NOMO-1 treated with dmso at 0.1 percent for 144 hours (cell line): Measurements from ENCODE around the gene TCN2.
"Not testable (repeated sequence)": the region's sequence is repeated elsewhere in the genome, so short reads cannot be mapped to it uniquely, and the experiment has no call there.

Source experiments
- DNase-seq: peaks from one replicate; lab custom pipeline; 2025; ENCODE audit not compliant: unreplicated experiment; lab: John Stamatoyannopoulos, UW

The TCN2 gene

GRCh38 chr22:30643055-30643875 is 36.3 kb downstream of the TCN2 start:
- DNase-seq: no peak

GRCh38 chr22:30646518-30647160 is 39.7 kb downstream of the TCN2 start:
- no peak for DNase-seq

DNA sequence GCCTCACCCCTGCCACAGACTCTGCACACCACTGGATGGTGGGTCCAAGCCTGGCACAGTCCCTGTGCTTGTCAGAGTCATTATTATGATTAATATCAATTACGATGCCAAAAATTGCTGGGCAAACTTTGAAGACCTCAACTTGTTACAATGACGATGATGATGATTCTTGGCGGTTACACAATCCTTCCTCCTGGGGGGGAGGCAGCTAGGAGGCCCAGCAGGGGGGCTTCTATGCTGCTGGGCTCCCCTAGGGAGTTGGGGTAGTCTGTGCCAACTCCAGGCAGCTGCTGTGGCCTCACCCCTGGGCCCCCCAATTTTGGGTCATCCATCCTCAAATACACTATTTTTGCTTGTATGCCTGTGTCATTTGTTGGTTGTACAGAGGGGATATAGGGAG is 40.6 kb downstream of the TCN2 start:
- DNase-seq: no peak

DNA sequence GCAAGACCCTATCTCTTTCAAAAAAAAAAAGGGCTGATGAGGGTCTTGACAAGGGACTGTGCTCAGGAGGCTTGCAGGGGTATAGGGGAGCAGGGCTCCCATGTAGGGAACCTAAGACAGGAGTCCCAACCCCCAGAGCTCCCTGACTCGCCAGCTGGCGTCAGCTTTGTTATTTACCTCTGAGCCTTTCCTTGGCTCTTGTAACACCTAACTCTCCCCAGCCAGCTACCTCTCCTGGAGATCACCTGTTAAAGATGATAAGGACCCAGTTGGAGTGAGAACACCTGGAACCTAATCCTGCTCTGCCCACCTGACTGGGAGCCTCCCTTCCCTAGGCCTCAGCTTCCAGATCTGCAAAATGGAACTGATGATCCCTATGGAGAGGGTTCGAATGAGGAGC is 41.9 kb downstream of the TCN2 start:
- DNase-seq: no peak

GRCh38 chr22:30649430-30650007 is 42.5 kb downstream of the TCN2 start:
- peak; percentile 81 for DNase-seq

GRCh38 chr22:30650508-30651116 is 43.6 kb downstream of the TCN2 start:
- no peak for DNase-seq

DNA sequence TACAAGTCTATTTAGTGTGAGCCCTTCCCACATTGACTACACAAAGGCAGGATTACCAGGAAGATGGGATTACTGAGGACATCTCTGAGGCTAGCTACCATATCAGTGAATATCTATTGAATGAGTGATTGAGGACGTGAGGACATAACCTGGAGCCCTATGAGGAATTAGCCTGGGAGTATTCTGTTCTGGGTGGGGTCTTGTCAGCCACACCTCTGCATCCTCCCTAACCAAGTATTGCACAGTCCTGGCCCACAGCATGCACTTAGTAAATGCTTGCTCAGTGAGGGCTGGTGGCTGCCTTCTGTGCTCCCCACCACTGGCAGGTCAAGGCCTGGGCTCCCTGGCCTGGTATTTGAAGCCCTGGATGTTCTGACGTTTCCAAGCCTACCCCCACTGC is 45.9 kb downstream of the TCN2 start:
- no peak for DNase-seq

DNA sequence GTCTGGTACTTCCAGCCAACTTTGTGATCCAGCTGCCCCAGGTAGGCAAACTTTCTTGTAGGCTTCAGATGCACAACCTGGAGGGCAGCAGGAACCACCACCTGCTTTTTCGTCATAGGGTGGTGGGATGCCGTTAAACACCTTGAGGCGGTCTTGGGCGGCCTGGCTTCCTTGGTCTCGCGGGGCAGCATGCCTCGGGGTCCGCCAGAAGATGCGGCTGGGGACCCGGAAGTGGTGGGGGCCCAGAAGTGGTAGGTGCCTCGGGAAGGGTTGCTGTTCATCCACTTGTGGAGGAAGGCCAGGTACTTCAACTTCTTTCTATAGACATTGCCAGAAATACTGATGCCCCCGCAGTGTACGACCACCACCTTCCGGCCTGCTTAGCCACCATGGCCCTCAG is 47.4 kb downstream of the TCN2 start:
- DNase-seq: no peak

GRCh38 chr22:30655532-30655931 is 48.6 kb downstream of the TCN2 start:
- DNase-seq: no peak

DNA sequence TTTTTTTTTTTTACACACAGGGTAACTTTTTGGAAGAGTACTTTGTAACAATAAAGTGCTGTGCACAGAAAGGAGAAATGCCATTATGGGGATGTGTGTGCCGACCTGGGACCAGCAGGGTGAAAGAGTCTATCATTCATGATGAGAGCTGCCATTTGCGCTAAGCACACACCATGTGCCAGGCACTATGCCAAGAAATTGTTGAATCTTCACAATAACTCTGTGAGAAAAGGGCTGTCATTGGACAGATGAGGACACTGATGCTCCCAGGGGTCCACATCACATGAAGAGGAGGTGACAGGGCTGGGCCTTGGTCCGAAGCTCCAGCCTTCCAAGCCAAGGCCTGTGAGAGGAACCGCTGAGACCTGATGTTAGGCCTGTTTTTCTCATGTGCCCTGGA is 55.1 kb downstream of the TCN2 start:
- DNase-seq: no peak

- no peak for DNase-seq
These were observed 57.8 kb downstream of the TCN2 start for GRCh38 chr22:30664798-30665197.

DNA sequence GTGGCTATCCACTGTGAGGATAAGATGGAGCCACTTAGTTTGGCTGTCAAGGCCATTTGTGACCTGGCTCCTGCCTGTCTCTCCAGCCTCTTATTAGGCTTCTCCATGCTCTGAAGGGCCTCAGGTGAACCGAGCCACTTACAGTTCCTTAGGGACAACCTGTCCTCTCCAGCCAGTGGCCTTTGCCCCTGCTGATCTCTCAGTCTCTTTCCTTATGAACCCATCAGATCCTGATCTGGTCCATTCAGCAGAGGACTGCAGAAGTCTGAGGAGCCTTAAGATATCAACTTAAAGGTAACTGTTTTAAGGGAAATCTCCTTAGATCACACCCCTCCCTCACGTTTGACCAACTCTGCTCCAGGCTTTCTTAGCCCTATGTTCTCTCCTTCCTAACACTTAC is 58.3 kb downstream of the TCN2 start:
- no peak for DNase-seq

- DNase-seq: no peak
These were observed 58.8 kb downstream of the TCN2 start for GRCh38 chr22:30665786-30666185.

- no peak for DNase-seq
These were observed 60.1 kb downstream of the TCN2 start for GRCh38 chr22:30667107-30667493.

GRCh38 chr22:30667494-30668385 is 60.8 kb downstream of the TCN2 start, which contains the start of gene DUSP18:
TSS of gene DUSP18 (minus strand) at chr22:30667875. CDS start at chr22:30664003, 3,872 bp downstream.
- DNase-seq: peak; percentile 84

GRCh38 chr22:30668386-30668710 is 61.4 kb downstream of the TCN2 start:
- no peak for DNase-seq

DNA sequence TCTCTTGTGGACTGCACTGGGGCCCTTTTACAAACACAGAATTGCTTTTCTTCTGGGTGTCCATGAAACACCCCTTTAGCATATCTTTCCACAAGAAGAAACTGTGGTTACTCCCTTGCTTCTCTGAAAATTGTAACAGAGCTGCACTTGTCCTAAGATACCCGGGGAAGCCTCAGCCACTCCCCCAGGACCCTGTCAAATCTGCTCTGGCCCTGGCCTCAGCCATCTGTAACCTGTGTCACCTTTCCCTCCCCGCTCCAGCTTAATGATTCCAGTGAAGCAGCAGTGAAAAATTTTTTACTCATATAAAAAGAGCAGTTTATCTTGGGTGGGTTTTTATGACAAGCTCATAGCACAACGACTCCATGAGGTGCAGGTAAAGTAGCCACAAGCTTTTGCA is 64.1 kb downstream of the TCN2 start:
- DNase-seq: no peak

DNA sequence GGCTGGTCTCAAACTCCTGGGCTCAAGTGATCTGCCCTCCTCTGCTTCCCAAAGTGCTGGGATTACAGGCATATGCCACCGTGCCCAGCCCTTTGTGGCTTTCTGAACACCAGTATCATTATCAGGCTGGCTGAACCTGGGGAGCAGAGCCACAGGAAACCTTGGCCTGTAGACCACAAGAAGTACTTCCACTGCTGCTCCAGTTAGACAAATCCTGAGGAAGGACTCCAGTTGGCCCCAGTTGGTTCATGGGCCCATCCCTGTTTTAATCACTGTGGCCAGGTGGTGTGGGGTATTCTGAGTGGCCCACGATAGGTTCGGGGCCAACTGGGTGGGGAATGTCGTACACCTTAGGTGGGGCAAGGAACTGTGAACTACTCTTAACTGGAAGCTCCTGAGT is 66.2 kb downstream of the TCN2 start:
- no peak for DNase-seq

DNA sequence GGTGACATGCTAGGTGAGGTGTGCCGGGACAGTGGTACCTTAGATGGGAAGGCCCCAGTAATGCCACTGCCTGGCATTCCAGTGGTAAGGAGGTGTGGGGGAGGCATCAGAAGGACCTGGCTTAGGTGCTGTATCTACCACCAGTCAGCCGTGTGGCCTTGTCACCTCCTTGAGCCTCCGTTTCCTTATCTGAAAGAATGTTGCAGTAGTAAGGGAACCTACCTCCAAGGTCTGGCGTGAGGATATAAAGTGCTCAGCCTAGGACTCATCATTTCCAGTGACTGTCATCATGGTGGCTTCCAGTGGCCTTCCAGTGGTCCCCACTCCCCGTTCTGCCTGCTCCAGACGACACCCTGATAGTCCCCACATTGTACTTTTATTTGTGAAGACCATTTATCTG is 67.5 kb downstream of the TCN2 start:
- DNase-seq: no peak

DNA sequence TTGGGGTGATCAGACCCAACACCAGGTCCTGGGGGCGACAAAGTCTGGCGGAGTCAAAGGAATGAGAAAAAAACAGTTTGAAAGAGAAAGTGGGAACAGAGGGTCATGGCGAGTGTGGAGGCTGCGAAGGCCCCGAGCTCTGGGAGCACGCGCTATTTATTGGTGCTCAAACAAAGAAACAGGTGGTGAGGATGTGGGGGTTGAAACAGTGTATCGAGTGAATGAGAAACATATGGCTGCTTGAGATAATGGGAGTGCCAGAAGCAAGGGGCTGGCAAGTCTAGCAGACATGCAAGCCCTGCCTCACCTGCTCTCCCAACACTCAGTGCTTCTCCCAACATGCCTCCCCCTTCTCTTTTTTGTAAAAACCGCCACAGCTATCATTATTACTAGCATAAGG is 68.5 kb downstream of the TCN2 start:
- DNase-seq: no peak

- not testable (repeated sequence) for DNase-seq
These were observed 69.6 kb downstream of the TCN2 start for GRCh38 chr22:30676565-30676964.
